Vagina (tissue), 2 donors: ENCODE data around the gene HBE1. TPM values are rescaled to one million over a fixed set of nuclear protein-coding genes. Genes with fewer than 3 reads are reported as not detected.
"Not testable (repeated sequence)": the region's sequence is repeated elsewhere in the genome, so short reads cannot be mapped to it uniquely, and the experiment has no call there.

Experiments
- DNase-seq, 2 donors: peaks; one replicate each; pipeline ENCODE4 v3.0.0-alpha.2; 2017; ENCODE audit errors: extremely low spot score in 2 of 2
- H3K27ac ChIP-seq: fragments of 200-600 bp; sonication (generic); one replicate; pipeline ENCODE4 v1.5.1; 2019
- H3K27me3 ChIP-seq: fragments of 200-600 bp; sonication (generic); one replicate; pipeline ENCODE4 v1.5.1; 2019
- H3K36me3 ChIP-seq, 2 donors: fragments of 200-600 bp; sonication (generic); one replicate each; pipeline ENCODE4 v1.5.1; 2017 to 2019
- H3K4me1 ChIP-seq: fragments of 200-600 bp; sonication (generic); one replicate; pipeline ENCODE4 v1.5.1; 2019
- H3K4me3 ChIP-seq, 2 donors: fragments of 200-600 bp; sonication (generic); 1 replicate in 1 of 2; 2 replicates in 1 of 2; pipeline ENCODE4 v1.5.1; 2016 to 2019
- H3K9me3 ChIP-seq: fragments of 200-600 bp; sonication (generic); one replicate; pipeline ENCODE4 v1.5.1; 2019
- POLR2A ChIP-seq, 2 donors: fragments of 450-650 bp; IDR thresholded peaks; one replicate each; pipeline ENCODE4 v1.6.1; 2017; ENCODE audit warnings: antibody characterized with exemption in 2 of 2, mild to moderate bottlenecking in 2 of 2, moderate library complexity in 2 of 2
- POLR2AphosphoS5 ChIP-seq, 2 donors: sonication (generic); formaldehyde crosslinking; IDR thresholded peaks; one replicate each; pipeline ENCODE4 v1.9.0; 2017; ENCODE audit warnings: antibody characterized with exemption in 2 of 2, mild to moderate bottlenecking in 2 of 2, low read depth in 1 of 2; ENCODE audit not compliant: insufficient read depth in 1 of 2
- intact Hi-C: fragments of 100-400 bp; cut with DNase I; formaldehyde crosslinking; loops from one replicate; pipeline ENCODE4 v1.15.1; 2023
- total RNA-seq: library from RNA; depleted of rRNA; stranded (reverse); fragments of >200 nt; gene quantifications from one replicate; pipeline ENCODE4 v1.2.3, GENCODE V29; 2016
- TF ChIP-seq, protein P1 (sequence below), 3 experiments: fragments of 450-650 bp in 2 of 3; fragments of 200-600 bp in 1 of 3; sonication (generic) in 1 of 3; IDR thresholded peaks; one replicate each; pipeline ENCODE4 v1.5.1; 2017 to 2019; ENCODE audit warnings: antibody characterized with exemption in 3 of 3, mild to moderate bottlenecking in 2 of 3, moderate library complexity in 2 of 3

The HBE1 gene
- total RNA-seq, 1 donor from 2014 or later: not detected

DNA sequence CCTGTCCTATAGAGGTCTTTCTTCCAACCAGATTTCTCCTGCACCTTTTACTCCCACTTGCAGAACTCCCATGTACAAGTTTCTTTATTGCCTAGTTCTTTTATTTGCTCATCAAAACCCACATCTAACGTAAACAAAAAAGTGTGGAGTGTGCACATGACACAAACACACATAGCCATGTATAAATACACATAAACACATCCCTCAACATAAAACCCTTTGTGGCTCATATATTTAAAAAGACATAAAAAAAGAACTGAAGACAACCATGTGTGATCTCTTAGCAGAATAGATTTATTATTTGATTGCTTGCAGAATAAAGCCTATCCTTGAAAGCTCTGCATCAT, 16.9 kb downstream of the HBE1 start:
- Histone ChIP-seq H3K4me1 (no peaks in the 10 kb centered on the region), H3K27ac (no peak overlapping the region), H3K4me3 (no peak overlapping the region), H3K36me3 (no peaks in the 10 kb centered on the region), H3K9me3 (no peaks in the 10 kb centered on the region), H3K27me3 (no peaks in the 10 kb centered on the region)
- DNase-seq: no peak
- intact Hi-C loops: no loop called here
- TF ChIP-seq POLR2A (IDR thresholded peaks at IDR 0.05): no peak
- TF ChIP-seq, protein P1, sequence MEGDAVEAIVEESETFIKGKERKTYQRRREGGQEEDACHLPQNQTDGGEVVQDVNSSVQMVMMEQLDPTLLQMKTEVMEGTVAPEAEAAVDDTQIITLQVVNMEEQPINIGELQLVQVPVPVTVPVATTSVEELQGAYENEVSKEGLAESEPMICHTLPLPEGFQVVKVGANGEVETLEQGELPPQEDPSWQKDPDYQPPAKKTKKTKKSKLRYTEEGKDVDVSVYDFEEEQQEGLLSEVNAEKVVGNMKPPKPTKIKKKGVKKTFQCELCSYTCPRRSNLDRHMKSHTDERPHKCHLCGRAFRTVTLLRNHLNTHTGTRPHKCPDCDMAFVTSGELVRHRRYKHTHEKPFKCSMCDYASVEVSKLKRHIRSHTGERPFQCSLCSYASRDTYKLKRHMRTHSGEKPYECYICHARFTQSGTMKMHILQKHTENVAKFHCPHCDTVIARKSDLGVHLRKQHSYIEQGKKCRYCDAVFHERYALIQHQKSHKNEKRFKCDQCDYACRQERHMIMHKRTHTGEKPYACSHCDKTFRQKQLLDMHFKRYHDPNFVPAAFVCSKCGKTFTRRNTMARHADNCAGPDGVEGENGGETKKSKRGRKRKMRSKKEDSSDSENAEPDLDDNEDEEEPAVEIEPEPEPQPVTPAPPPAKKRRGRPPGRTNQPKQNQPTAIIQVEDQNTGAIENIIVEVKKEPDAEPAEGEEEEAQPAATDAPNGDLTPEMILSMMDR (IDR thresholded peaks at IDR 0.05): no peak
- TF ChIP-seq POLR2AphosphoS5 (IDR thresholded peaks at IDR 0.05; ENCODE audit: insufficient read depth in 1 of 2, low read depth in 1 of 2): no peak

DNA sequence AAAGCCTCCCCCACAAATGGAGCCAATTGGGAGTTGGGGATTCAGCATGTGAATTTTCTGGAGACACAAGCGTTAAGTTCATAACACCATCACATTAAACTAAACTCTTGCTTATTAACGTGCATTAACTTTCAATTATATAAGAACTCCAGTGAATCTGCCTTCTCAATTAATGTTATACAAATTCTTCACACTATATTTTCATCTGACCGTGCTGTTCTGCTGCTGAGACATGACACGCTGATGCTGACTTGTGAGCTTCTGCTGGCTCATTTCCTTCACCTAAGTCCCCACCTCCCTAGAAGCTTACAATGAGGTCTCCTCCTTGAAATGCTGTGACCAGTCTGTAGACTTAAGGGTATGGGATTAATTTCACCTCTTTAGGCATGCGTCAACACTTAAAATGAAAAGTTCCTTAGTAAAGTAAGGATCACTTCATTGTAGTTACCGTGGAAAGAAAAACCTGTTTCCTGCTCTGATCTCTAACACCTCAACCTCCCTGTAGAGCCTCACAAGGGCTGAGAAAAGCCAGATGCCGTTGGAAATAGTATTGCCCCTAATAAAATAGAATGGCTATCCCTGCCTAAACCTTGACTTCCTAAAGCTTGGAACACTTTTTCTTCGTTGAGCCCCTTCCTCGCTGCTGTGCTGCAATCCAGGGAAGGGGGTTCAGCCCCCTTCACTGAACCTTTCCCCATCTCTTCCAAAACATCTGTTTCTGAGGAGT, 17.4 kb downstream of the HBE1 start:
- DNase-seq: no peak
- Histone ChIP-seq H3K4me3 (no peak overlapping the region), H3K4me1 (no peaks in the 10 kb centered on the region), H3K9me3 (no peaks in the 10 kb centered on the region), H3K27me3 (no peaks in the 10 kb centered on the region), H3K36me3 (no peaks in the 10 kb centered on the region), H3K27ac (no peak overlapping the region)
- intact Hi-C loops: no loop called here
- TF ChIP-seq POLR2A (IDR thresholded peaks at IDR 0.05): no peak
- no peak for TF ChIP-seq POLR2AphosphoS5 (IDR thresholded peaks at IDR 0.05; ENCODE audit: insufficient read depth in 1 of 2, low read depth in 1 of 2)
- TF ChIP-seq, protein P1 (IDR thresholded peaks at IDR 0.05): no peak

DNA sequence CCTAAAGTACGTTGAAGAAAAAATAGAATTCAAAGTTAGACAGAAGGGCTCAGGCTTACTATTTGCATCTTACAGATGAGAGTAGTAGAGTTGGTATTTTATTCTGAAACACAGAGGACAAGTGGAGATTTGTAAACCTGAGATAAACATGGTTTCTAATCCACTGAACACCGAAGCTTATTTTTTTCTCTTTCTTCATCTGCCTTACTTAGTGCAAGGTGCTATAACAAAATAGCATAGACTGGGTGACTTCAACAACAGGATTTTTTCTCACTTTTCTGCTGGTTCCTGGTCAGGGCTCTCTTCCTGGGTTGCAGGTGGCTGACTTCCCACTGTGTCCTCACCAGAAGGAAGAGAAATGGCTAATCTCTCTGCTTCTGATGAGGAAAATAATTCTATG, 18.0 kb downstream of the HBE1 start:
- Histone ChIP-seq H3K9me3 (no peaks in the 10 kb centered on the region), H3K4me3 (no peak overlapping the region), H3K27ac (no peak overlapping the region), H3K4me1 (no peaks in the 10 kb centered on the region), H3K27me3 (no peaks in the 10 kb centered on the region), H3K36me3 (no peaks in the 10 kb centered on the region)
- no peak for DNase-seq
- no peak for TF ChIP-seq POLR2A (IDR thresholded peaks at IDR 0.05)
- no peak for TF ChIP-seq POLR2AphosphoS5 (IDR thresholded peaks at IDR 0.05; ENCODE audit: insufficient read depth in 1 of 2, low read depth in 1 of 2)
- TF ChIP-seq, protein P1 (IDR thresholded peaks at IDR 0.05): no peak
- intact Hi-C loops: no loop called here

DNA sequence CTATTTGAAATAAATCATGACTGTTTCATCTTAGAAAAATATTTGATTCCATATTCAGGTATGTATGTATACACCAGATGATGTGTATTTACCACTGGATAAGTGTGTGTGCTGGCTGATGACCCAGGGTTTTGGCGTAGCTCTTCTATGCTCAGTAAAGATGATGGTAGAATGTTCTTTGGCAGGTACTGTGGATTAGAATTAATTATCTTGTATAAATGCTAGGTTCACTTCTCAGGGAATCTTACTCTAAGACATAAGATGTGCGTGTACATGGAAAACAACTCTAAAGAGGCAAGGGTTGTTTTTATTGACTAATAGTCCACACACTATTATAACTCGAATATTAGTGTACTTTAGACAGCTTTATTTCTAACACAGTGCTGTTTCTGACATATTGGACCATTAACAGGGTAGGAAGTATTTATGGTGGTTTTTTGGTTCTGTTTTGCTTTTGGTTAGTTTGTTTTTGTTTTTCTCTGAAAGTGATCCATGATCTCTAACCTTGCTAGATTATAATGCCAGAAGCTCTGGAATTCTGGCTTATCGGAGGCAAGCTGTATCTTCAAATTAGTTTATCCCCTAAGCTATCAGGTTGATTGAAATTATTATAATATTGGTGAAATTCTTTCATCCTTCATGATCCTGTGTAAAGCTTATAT, 19.1 kb downstream of the HBE1 start:
- H3K9me3 ChIP-seq: no peaks in the 10 kb centered on the region
- no peaks in the 10 kb centered on the region for H3K36me3 ChIP-seq
- no peak for TF ChIP-seq POLR2A (IDR thresholded peaks at IDR 0.05)
- TF ChIP-seq, protein P1 (IDR thresholded peaks at IDR 0.05): no peak
- no peak for TF ChIP-seq POLR2AphosphoS5 (IDR thresholded peaks at IDR 0.05; ENCODE audit: insufficient read depth in 1 of 2, low read depth in 1 of 2)
- H3K27me3 ChIP-seq: no peaks in the 10 kb centered on the region
- H3K4me1 ChIP-seq: no peaks in the 10 kb centered on the region
- DNase-seq: no peak
- no peak overlapping the region for H3K4me3 ChIP-seq
- H3K27ac ChIP-seq: no peak overlapping the region
- intact Hi-C loops: no loop called here

DNA sequence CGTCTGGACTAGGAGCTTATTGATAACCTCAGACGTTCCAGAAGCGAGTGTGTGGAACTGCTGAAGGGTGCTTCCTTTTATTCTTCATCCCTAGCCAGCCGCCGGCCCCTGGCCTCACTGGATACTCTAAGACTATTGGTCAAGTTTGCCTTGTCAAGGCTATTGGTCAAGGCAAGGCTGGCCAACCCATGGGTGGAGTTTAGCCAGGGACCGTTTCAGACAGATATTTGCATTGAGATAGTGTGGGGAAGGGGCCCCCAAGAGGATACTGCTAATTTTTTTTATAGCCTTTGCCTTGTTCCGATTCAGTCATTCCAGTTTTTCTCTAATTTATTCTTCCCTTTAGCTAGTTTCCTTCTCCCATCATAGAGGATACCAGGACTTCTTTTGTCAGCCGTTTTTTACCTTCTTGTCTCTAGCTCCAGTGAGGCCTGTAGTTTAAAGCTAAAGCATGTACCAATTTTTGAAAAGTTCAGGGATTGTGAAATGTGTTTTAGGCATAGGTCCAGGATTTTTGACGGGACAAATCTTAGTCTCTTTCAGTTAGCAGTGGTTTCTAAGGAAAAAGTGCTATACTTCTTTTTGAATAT, 19.8 kb downstream of the HBE1 start, which contains the start of gene HBG1:
HBG1 (minus strand) TSS at position 51 of the 590 bp plus-strand sequence. CDS start 53 bp downstream, outside the sequence.
- H3K4me1 ChIP-seq, H3K4me3 ChIP-seq, H3K36me3 ChIP-seq, DNase-seq, H3K27ac ChIP-seq, H3K9me3 ChIP-seq, H3K27me3 ChIP-seq, intact Hi-C loops: not testable (repeated sequence)

DNA sequence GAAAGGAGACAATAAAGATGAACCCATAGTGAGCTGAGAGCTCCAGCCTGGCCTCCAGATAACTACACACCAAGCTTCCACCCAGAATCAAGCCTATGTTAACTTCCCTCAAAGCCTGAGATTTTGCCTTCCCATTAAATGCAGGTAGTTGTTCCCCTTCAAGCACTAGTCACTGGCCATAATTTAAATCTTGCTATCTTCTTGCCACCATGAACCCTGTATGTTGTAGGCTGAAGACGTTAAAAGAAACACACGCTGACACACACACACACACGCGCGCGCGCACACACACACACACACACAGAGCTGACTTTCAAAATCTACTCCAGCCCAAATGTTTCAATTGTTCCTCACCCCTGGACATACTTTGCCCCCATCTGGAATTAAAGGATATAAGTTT, 21.2 kb downstream of the HBE1 start:
- H3K4me3 ChIP-seq, intact Hi-C loops, DNase-seq, H3K4me1 ChIP-seq, H3K27ac ChIP-seq, H3K27me3 ChIP-seq, H3K9me3 ChIP-seq, H3K36me3 ChIP-seq: not testable (repeated sequence)
